Astrocyte (in vitro differentiated cells and primary cell): ENCODE measurements around the gene ANGPTL4. TPM values are rescaled to one million over a fixed set of nuclear protein-coding genes. Genes with fewer than 3 reads are reported as not detected.

Experiments
- DNase-seq: peaks from one replicate; pipeline ENCODE4 v3.0.0-alpha.2; 2010; ENCODE audit warnings: low read depth
- FAIRE-seq: peaks from 2 replicates; lab custom pipeline; 2011; peaks lifted over from hg19 to GRCh38; lab: Jason Lieb, UNC
- H2AFZ ChIP-seq: 2 replicates; pipeline ENCODE4 v1.6.0; 2012; ENCODE audit warnings: low read depth, low read length, inconsistent platforms
- H3K27ac ChIP-seq: 2 replicates; pipeline ENCODE4 v1.5.1; 2011; ENCODE audit warnings: low read depth, low read length, inconsistent platforms
- H3K27me3 ChIP-seq: 2 replicates; pipeline ENCODE4 v1.6.0; 2011; ENCODE audit warnings: low read length, inconsistent platforms; ENCODE audit not compliant: insufficient read depth
- H3K36me3 ChIP-seq: 2 replicates; pipeline ENCODE4 v1.5.1; 2011; ENCODE audit warnings: low read length, inconsistent platforms; ENCODE audit not compliant: insufficient read depth
- H3K4me1 ChIP-seq: 2 replicates; pipeline ENCODE4 v1.5.1; 2011; ENCODE audit warnings: low read length, inconsistent platforms; ENCODE audit not compliant: insufficient read depth
- H3K4me2 ChIP-seq: 2 replicates; pipeline ENCODE4 v1.6.0; 2012; ENCODE audit warnings: low read length, inconsistent platforms
- H3K4me3 ChIP-seq: 2 replicates; pipeline ENCODE4 v1.5.1; 2011; ENCODE audit warnings: low read depth, mild to moderate bottlenecking, low read length, inconsistent platforms; ENCODE audit not compliant: insufficient read depth
- H3K79me2 ChIP-seq: 2 replicates; pipeline ENCODE4 v1.6.0; 2012; ENCODE audit warnings: mild to moderate bottlenecking, low read length, inconsistent platforms; ENCODE audit not compliant: insufficient read depth
- H3K9ac ChIP-seq: 2 replicates; pipeline ENCODE4 v1.6.0; 2012; ENCODE audit warnings: mild to moderate bottlenecking, low read length, inconsistent platforms
- H3K9me3 ChIP-seq: 2 replicates; pipeline ENCODE4 v1.5.1; 2012; ENCODE audit warnings: low read depth, mild to moderate bottlenecking, low read length, inconsistent platforms; ENCODE audit not compliant: insufficient read depth
- H4K20me1 ChIP-seq: 2 replicates; pipeline ENCODE4 v1.6.0; 2012; ENCODE audit warnings: low read length, inconsistent platforms; ENCODE audit not compliant: insufficient read depth
- H3K27ac Mint-ChIP-seq: one replicate; pipeline ENCODE4 v1.8.0; 2021; ENCODE audit warnings: mild to moderate bottlenecking, mixed read lengths; ENCODE audit not compliant: unreplicated experiment
- H3K27me3 Mint-ChIP-seq: one replicate; pipeline ENCODE4 v1.8.0; 2021; ENCODE audit warnings: low read depth, mixed read lengths; ENCODE audit not compliant: unreplicated experiment
- H3K36me3 Mint-ChIP-seq: one replicate; pipeline ENCODE4 v1.8.0; 2021; ENCODE audit warnings: low read depth, mixed read lengths; ENCODE audit not compliant: unreplicated experiment
- H3K4me1 Mint-ChIP-seq: one replicate; pipeline ENCODE4 v1.8.0; 2021; ENCODE audit warnings: low read depth, mixed read lengths; ENCODE audit not compliant: unreplicated experiment
- H3K4me3 Mint-ChIP-seq: one replicate; pipeline ENCODE4 v1.8.0; 2021; ENCODE audit warnings: mild to moderate bottlenecking, moderate library complexity, mixed read lengths; ENCODE audit not compliant: unreplicated experiment
- H3K9me3 Mint-ChIP-seq: one replicate; pipeline ENCODE4 v1.8.0; 2021; ENCODE audit warnings: mild to moderate bottlenecking, mixed read lengths; ENCODE audit not compliant: unreplicated experiment
- EZH2 ChIP-seq: IDR thresholded peaks from 2 replicates; pipeline ENCODE4 v1.6.1; 2012; ENCODE audit warnings: mild to moderate bottlenecking, low read length, inconsistent platforms; ENCODE audit not compliant: insufficient read depth
- total RNA-seq: library from RNA; stranded (reverse); gene quantifications from 2 replicates; pipeline ENCODE4 v1.2.1, GENCODE V29; 2021
- TF ChIP-seq, protein P1 (sequence below): IDR thresholded peaks from 2 replicates; pipeline ENCODE4 v1.5.1; 2011; ENCODE audit warnings: low read depth, mild to moderate bottlenecking, inconsistent platforms, low read length, moderate library complexity; ENCODE audit not compliant: insufficient read depth

ANGPTL4 gene
- total RNA-seq, 1 donor from 2014 or later: 115 TPM

DNA sequence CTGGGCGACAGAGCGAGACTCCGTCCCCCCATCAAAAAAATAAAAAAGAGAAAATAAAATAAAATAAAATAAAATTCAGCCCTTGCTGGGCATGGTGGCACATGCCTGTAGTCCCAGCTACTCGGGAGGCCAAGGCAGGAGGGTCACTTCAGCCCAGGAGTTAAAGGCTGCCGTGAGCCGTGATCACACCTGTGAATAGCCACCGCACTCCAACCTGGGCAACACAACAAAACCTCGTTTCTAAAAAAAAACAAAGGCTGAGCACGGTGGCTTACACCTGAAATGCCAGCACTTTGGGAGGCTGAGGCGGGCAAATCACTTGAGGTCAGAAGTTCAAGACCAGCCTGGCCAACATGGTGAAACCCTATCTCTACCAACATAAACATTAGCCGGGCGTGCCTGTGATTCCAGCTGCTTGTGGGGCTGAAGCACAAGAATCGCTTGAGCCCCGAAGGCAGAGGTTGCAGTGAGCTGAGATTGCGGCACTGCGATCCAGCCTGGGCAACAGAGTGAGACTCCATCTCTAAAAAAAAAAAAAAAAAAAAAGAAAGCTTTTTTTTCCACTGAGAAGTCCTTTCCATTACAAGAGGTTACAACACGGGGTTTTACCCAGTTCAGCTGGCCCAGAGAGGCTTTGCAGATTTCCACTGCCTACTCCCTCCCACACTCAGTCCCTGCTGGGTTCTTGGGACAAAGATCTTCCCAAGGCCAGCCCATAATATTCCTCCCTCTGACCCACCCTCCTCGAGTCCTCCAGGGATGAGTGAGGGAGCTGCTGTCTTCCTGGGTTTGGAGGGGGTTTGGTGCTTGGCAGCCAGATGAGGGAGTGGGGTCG, 6.4 kb downstream of the ANGPTL4 start:
- Histone ChIP-seq H3K27me3 (peaks cover 6% of the 10 kb centered on the region), H3K9ac (no peak overlapping the region), H3K79me2 (no peaks in the 10 kb centered on the region), H3K4me2 (no peak overlapping the region), H3K9me3 (no peaks in the 10 kb centered on the region), H4K20me1 (peaks cover 23% of the 10 kb centered on the region), H2AFZ (no peak overlapping the region), H3K27ac (no peak overlapping the region), H3K4me1 (peaks cover 9% of the 10 kb centered on the region), H3K4me3 (no peak overlapping the region), H3K36me3 (no peaks in the 10 kb centered on the region)
- Mint-ChIP-seq H3K4me3 (no peak overlapping the region), H3K36me3 (peaks cover 35% of the 10 kb centered on the region), H3K4me1 (peaks cover 19% of the 10 kb centered on the region), H3K27me3 (no peaks in the 10 kb centered on the region), H3K27ac (peak overlapping the region; percentile 34), H3K9me3 (peaks cover 2% of the 10 kb centered on the region)
- TF ChIP-seq, protein P1, sequence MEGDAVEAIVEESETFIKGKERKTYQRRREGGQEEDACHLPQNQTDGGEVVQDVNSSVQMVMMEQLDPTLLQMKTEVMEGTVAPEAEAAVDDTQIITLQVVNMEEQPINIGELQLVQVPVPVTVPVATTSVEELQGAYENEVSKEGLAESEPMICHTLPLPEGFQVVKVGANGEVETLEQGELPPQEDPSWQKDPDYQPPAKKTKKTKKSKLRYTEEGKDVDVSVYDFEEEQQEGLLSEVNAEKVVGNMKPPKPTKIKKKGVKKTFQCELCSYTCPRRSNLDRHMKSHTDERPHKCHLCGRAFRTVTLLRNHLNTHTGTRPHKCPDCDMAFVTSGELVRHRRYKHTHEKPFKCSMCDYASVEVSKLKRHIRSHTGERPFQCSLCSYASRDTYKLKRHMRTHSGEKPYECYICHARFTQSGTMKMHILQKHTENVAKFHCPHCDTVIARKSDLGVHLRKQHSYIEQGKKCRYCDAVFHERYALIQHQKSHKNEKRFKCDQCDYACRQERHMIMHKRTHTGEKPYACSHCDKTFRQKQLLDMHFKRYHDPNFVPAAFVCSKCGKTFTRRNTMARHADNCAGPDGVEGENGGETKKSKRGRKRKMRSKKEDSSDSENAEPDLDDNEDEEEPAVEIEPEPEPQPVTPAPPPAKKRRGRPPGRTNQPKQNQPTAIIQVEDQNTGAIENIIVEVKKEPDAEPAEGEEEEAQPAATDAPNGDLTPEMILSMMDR: no peak
- no peak for TF ChIP-seq EZH2
- FAIRE-seq: no peak
- DNase-seq: no peak

DNA sequence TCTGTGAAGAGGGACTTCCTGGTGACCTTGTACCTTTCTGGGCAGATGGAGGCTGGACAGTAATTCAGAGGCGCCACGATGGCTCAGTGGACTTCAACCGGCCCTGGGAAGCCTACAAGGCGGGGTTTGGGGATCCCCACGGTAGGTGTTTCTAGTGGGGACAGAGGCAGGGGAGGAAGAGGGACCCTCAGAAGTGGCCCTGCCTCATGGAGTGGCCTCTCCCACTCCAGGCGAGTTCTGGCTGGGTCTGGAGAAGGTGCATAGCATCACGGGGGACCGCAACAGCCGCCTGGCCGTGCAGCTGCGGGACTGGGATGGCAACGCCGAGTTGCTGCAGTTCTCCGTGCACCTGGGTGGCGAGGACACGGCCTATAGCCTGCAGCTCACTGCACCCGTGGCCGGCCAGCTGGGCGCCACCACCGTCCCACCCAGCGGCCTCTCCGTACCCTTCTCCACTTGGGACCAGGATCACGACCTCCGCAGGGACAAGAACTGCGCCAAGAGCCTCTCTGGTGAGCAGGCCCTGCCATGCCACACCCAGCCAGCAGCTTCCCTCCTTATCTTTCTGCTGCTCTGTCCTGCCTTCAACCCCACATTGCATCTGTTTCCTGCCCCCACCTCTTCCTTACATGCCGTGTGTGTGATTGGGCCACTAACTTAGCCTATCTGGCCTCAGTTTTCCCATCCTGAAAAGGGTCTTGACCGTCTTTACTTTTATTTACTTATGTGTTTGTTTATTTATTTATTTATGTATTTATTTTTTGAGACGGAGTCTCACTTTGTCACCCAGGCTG, 7.3 kb downstream of the ANGPTL4 start:
- H3K9me3 ChIP-seq: no peaks in the 10 kb centered on the region
- H3K27ac ChIP-seq: no peak overlapping the region
- H3K27me3 ChIP-seq: peaks cover 5% of the 10 kb centered on the region
- H3K4me2 ChIP-seq: no peak overlapping the region
- H4K20me1 ChIP-seq: peaks cover 15% of the 10 kb centered on the region
- Mint-ChIP-seq H3K27ac (peak overlapping the region; percentile 34), H3K4me1 (peaks cover 15% of the 10 kb centered on the region), H3K9me3 (peaks cover 2% of the 10 kb centered on the region), H3K36me3 (peaks cover 30% of the 10 kb centered on the region), H3K4me3 (no peak overlapping the region), H3K27me3 (no peaks in the 10 kb centered on the region)
- no peaks in the 10 kb centered on the region for H3K79me2 ChIP-seq
- H3K4me3 ChIP-seq: no peak overlapping the region
- DNase-seq: no peak
- no peak for FAIRE-seq
- H2AFZ ChIP-seq: no peak overlapping the region
- H3K9ac ChIP-seq: no peak overlapping the region
- H3K4me1 ChIP-seq: peaks cover 9% of the 10 kb centered on the region
- H3K36me3 ChIP-seq: no peaks in the 10 kb centered on the region
- TF ChIP-seq, protein P1: no peak
- TF ChIP-seq EZH2: no peak
